Tibial nerve (tissue), 4 donors: ENCODE data around the gene COQ8A.

Source experiments
- CTCF ChIP-seq, 5 experiments: fragments of 200-600 bp in 3 of 5; fragments of 450-650 bp in 2 of 5; sonication (generic) in 3 of 5; IDR thresholded peaks; one replicate each; pipeline ENCODE4 v1.5.1; 2016 to 2019; ENCODE audit warnings: antibody characterized with exemption in 5 of 5, mild to moderate bottlenecking in 3 of 5, moderate library complexity in 2 of 5
- EP300 ChIP-seq, 2 donors: sonication (generic); formaldehyde crosslinking; IDR thresholded peaks; one replicate each; pipeline ENCODE4 v1.6.1; 2017; ENCODE audit warnings: antibody characterized with exemption in 2 of 2, mild to moderate bottlenecking in 1 of 2

GRCh38 chr1:226973898-226974543, 33.9 kb downstream of the COQ8A start:
- TF ChIP-seq EP300 (IDR thresholded peaks at IDR 0.05) (peak in 1 of 2 donors; percentile 71), CTCF (IDR thresholded peaks at IDR 0.05) (no peak)
